DLD1 (cell line): ENCODE data around the gene KCNA10.

Experiments
- in situ Hi-C: cut with HindIII; loops from 2 replicates; pipeline ENCODE4 v1.10.0; 2017; ENCODE audit warnings: low sequenced_read_pairs

Gene KCNA10

DNA sequence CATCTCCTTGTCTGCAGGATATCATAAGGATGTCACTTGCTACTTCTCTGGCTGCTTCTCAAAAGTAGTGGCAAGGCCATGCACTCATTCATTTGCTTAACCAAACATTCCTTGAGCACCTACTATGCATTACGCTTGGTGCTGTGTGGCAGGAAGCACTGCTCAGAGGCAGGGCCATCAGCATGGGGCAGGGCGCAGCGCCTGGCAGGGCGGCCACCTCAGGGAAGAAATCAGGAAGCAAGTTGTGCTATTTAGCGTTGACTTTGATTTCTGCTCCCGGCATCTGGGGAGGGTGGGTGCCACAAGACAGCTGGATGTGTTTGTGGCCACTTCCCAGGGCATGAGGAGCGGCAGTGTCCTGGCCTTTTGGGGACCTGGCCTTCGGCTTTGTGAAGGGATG is 40.1 kb downstream of the KCNA10 start:
- in situ Hi-C loops = no loop called here

DNA sequence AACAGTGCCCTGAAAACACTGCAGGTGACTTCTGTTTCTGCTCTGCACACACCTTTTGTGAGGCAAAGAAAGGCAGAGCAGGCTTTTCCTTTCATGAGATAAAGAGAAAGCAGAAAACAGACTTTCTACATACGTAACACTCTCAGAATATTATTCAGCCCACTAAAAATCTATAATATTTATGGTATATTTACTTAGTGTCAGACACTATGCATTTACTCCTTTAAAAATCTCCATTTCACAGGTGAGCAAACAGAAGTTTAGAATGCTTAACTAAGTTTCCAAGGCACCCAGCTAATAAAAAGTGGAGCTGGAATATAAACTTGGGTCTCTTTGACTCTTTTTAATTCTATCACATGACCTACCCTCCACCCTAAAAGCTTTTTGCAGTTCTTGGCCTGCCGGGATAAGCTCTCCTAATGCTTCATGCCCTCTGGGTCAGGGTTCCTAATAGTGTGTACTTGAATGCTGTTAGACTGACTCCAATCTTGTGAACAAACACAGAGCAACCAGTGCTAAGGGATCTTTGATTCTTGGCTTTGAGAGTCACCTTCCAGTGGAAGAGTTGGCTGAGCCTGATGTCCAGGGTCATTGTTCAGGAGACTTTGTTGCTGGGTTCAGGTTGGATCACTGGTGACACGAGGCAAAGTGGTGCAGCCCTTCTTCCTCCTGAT is 40.9 kb downstream of the KCNA10 start:
- in situ Hi-C loops = no loop called here

DNA sequence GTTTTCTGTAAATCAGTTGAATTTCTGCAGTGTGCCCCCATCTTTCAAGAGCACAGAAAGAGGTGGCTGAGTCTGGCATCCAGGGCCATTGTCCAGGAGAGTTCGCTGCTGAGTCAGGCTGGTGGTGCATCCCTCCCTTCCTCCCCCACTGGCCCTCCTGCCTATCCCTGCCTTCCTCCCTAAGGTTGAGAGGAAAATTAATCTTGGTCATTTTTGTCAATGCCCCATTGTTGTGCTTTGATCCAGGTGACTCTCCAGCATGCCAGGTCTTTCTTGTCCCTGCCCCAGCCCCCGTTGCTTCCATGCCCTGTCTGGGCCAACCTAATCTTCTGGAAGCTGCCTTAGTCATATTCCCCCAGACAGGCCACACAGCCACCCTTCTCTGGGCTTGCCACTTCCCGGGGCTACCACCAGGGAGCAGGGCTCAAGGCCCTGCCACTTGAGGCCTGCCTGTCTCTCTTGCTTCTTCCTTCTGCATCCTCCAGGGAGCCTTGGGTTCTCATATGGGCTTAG is 41.5 kb downstream of the KCNA10 start:
- in situ Hi-C loops = no loop called here

DNA sequence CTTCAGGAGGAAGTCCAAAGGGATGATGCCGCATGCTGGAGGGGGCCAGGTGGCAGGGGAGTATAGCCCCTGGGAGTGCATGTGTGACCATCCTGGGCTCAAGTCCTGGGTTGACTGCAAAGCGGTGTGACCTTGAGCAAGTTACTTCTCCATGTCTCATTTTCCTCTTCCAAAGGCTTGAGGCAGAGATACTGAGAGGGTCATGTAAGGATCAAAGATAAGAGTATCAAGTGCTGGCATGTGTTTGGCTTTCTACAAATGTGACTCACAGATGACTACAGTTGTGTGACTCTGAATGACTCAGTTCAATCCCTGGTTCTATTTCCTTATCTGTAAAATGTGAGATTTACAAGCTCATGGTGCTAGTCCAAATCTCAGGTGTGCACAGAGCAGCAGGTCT is 41.9 kb downstream of the KCNA10 start:
- in situ Hi-C loops = no loop called here

DNA sequence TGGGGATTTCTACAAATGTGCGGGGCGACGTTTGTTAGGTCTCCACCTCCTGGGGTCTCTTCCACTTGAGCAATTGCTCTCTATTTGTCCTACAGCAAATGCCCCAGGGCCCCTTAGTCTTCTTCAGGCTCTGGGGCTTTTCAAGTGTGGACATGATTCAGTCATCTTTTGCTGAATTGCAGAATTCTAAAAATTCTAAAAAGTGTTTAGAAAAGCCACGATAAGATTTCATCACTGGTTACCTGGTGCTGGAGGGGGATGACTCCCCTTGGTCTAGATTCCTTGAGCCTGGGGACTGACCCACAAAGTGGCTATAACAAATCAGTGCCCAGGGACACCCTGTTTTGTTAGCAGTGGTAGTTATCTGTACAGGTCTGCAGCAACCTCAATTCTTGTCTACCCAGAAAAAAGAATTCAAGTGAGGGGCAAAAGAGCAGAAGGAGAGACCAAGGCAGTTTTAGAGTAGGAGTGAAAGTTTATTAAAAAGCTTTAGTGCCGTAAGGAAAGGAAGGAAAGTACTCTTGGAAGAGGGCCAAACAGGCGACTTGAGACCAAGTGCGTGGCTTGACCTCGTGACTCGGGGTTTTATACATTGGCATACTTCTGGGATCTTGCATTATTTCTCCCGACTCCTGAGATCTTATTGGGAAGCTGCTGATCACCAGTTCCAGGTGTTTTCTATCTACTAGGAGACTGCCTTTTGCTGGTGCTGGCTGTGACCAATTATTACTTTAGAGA is 42.8 kb downstream of the KCNA10 start:
- in situ Hi-C loops = no loop called here

DNA sequence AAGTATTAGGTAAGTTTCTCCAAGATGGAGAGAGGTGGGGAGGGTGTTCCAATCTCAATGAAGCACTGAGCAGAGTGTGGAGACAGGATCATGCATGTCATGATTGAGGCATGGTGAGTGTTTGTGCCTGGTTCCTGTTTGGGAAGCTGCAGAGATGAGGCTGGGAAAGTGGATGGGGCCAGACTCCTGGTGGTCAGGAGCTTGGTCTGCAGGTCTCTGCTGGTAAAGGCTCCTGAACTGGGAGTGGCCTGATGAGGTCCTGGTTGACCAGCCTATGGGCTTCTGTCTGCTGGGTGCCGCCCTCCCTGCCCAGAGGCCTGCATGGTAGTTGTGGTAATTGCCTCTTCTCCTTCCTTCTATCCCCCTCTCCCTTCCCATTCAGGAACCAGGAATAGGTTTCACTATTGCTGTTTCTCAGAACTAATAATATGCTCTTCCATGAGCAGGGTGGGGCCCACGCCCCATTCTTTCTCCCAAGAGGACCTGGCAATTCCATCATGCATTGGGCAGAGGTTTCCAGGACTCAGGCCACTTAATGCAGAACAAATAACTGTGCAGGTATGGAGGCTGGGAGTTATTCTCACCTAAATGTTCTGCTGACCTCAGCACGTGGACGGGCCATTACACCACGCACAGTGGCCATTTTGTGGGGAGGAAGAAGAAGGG is 43.5 kb downstream of the KCNA10 start:
- in situ Hi-C loops = no loop called here

DNA sequence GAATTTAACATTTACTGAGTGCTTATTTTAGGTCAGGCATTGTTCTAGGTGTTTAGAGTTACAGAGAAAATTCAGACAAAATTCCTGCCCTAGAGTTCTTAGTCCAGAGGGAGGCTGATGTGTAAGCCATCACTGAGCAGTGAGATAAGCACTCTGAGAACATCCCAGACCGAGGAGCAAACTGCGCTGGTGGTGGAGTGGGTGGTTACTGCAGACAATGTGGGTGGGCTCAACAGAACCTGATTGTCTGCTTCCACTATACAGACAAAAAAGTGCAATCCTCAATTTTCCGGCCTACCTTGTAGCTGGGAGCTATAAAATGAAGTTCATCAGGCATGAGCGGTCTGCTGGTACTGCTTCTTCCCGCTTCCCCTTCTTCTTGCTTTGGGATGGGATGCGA is 44.5 kb downstream of the KCNA10 start:
- in situ Hi-C loops = no loop called here

DNA sequence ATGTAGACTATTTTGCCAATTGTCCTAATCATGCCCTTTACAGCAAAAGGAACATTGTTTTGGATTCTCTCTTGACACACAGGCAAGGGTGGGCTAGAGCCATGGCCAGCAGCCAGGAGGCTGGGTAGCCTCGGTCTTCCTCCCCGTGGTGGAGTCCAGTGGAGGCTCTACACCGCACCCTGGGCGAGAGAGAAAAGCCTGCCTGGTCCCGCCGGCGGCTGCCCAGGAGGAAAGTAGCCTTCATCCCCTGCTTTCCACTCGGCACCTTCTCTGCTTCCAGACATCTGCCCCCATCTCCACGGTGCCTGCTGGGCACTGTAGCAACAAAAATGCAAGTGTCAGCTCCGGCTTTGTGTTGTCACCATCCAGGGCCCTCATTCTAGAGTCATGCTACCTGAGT is 46.4 kb downstream of the KCNA10 start:
- in situ Hi-C loops = no loop called here

DNA sequence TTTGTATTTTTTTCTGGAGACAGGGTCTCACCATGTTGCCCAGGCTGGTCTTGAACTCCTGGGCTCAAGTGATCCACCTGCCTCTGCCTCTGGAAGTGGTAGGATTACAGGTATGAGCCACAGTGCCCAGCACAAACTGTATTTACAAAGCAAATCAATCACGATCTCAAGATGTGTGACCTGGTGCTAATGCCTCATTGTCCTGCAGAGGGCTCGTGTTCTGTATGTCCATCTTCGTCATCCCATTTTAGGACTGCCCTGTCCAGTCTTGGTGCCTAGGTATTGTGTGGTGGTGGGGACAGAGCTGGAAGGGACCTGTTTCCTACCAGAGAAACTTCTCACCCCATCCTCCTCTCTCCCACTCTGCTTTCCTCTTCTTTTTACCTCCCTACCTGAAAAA is 47.8 kb downstream of the KCNA10 start:
- in situ Hi-C loops = no loop called here
